ENCODE data around the gene PRDM16. TPM values are rescaled to one million over a fixed set of nuclear protein-coding genes. Genes with fewer than 3 reads are reported as not detected.

PRDM16 gene
- polyA plus RNA-seq, 2 of the 4 experiments (the other 2 are of a cell fraction) = 0.03 to 0.35 TPM

GRCh38 chr1:3304246-3304645 is 235.2 kb downstream of the PRDM16 start:
- FAIRE-seq = no peak
- Histone ChIP-seq H3K4me2 (no peak overlapping the region), H3K4me1 (peaks cover 12% of the 10 kb centered on the region), H3K9me3 (no peaks in the 10 kb centered on the region), H3K4me3 (no peak overlapping the region), H3K27ac (no peak overlapping the region)
- ChIA-PET POLR2A (no interaction called here), CTCF (no interaction called here)
- ATAC-seq = no peak
- 39% methylated on average over 11 of the region's 11 CpGs for WGBS (ENCODE audit: missing lambda C conversion rate)
- DNase-seq (ENCODE audit: low read depth in 1 of 2, low spot score in 1 of 2) = no peak
- no peak for TF ChIP-seq BHLHE40 (IDR thresholded peaks at IDR 0.05; ENCODE audit: low read depth, low read length)
- TF ChIP-seq SMC3 (IDR thresholded peaks at IDR 0.05) = no peak
- TF ChIP-seq TP53 (CRISPR knock-in tag; IDR thresholded peaks at IDR 0.05) = no peak
- TF ChIP-seq MAX (IDR thresholded peaks at IDR 0.05) = no peak
- TF ChIP-seq ATOH8 (CRISPR knock-in tag; IDR thresholded peaks at IDR 0.05; ENCODE audit: low read depth) = no peak
- TF ChIP-seq HES2 (IDR thresholded peaks at IDR 0.05) = no peak
- no peak for TF ChIP-seq CBX2 (IDR thresholded peaks at IDR 0.05; ENCODE audit: borderline replicate concordance, low read depth)
- no peak for TF ChIP-seq ZNF302 (CRISPR knock-in tag; IDR thresholded peaks at IDR 0.05)
- no peak for TF ChIP-seq CBX8 (IDR thresholded peaks at IDR 0.05)
- no peak for TF ChIP-seq RCOR1 (IDR thresholded peaks at IDR 0.05; ENCODE audit: low read depth, low read length)
- no peak for TF ChIP-seq BCL3 (IDR thresholded peaks at IDR 0.05)
- no peak for TF ChIP-seq POLR2A (IDR thresholded peaks at IDR 0.05; ENCODE audit: low read length)
- TF ChIP-seq SREBF2 (IDR thresholded peaks at IDR 0.05) = no peak
- no peak for TF ChIP-seq HEYL (CRISPR knock-in tag; IDR thresholded peaks at IDR 0.05)
- no peak for TF ChIP-seq KDM5A (IDR thresholded peaks at IDR 0.05)
- no peak for TF ChIP-seq ESRRA (IDR thresholded peaks at IDR 0.05; ENCODE audit: borderline replicate concordance, low read length)
- no peak for TF ChIP-seq RNF2 (IDR thresholded peaks at IDR 0.05; ENCODE audit: borderline replicate concordance, low read depth)
- TF ChIP-seq ZSCAN20 (CRISPR knock-in tag; IDR thresholded peaks at IDR 0.05) = no peak

- ChIA-PET CTCF (no interaction called here), POLR2A (no interaction called here)
- Histone ChIP-seq H3K4me3 (no peak overlapping the region), H3K4me1 (peaks cover 12% of the 10 kb centered on the region), H3K4me2 (no peak overlapping the region), H3K27ac (no peak overlapping the region), H3K9me3 (no peaks in the 10 kb centered on the region)
- DNase-seq (ENCODE audit: low read depth in 1 of 2, low spot score in 1 of 2) (no peak), ATAC-seq (no peak), FAIRE-seq (no peak)
- 74% methylated on average over 8 of the region's 11 CpGs for WGBS (ENCODE audit: missing lambda C conversion rate)
- TF ChIP-seq SMC3 (IDR thresholded peaks at IDR 0.05) = no peak
- TF ChIP-seq FOSL2 (IDR thresholded peaks at IDR 0.05) = no peak
- TF ChIP-seq FOSL2 (CRISPR knock-in tag; IDR thresholded peaks at IDR 0.05) = no peak
- no peak for TF ChIP-seq BHLHE40 (IDR thresholded peaks at IDR 0.05; ENCODE audit: low read depth, low read length)
- no peak for TF ChIP-seq POLR2A (IDR thresholded peaks at IDR 0.05; ENCODE audit: low read length)
- no peak for TF ChIP-seq MYC (IDR thresholded peaks at IDR 0.05; ENCODE audit: borderline replicate concordance, low read length)
Observed at GRCh38 chr1:3304692-3305091, 235.7 kb downstream of the PRDM16 start.

- Histone ChIP-seq H3K4me3 (no peak overlapping the region), H3K27ac (no peak overlapping the region), H3K4me1 (peaks cover 12% of the 10 kb centered on the region), H3K9me3 (no peaks in the 10 kb centered on the region), H3K4me2 (no peak overlapping the region)
- no peak for FAIRE-seq
- ATAC-seq = no peak
- WGBS (ENCODE audit: missing lambda C conversion rate) = 95% methylated on average over 8 of the region's 13 CpGs
- POLR2A ChIA-PET = no interaction called here
- CTCF ChIA-PET = no interaction called here
- DNase-seq (ENCODE audit: low read depth in 1 of 2, low spot score in 1 of 2) = no peak
- TF ChIP-seq FOSL2 (IDR thresholded peaks at IDR 0.05) (no peak), FOSL2 (CRISPR knock-in tag; IDR thresholded peaks at IDR 0.05) (no peak), REST (IDR thresholded peaks at IDR 0.05) (no peak), CBX2 (IDR thresholded peaks at IDR 0.05; ENCODE audit: borderline replicate concordance, low read depth) (no peak), CHD2 (IDR thresholded peaks at IDR 0.05; ENCODE audit: low read length, partially characterized antibody) (no peak), RARB (CRISPR knock-in tag; IDR thresholded peaks at IDR 0.05) (no peak), RAD21 (conservative IDR thresholded peaks at IDR 0.05 in 1 of 2, IDR thresholded peaks at IDR 0.05 in 1 of 2) (no peak), EHF (CRISPR knock-in tag; IDR thresholded peaks at IDR 0.05) (no peak), RCOR1 (IDR thresholded peaks at IDR 0.05; ENCODE audit: low read depth, low read length) (no peak), EP300 (IDR thresholded peaks at IDR 0.05) (no peak), POLR2AphosphoS2 (conservative IDR thresholded peaks at IDR 0.05; ENCODE audit: low read length) (no peak), USF2 (IDR thresholded peaks at IDR 0.05) (no peak), GATA3 (IDR thresholded peaks at IDR 0.05; ENCODE audit: borderline replicate concordance) (no peak), SMC3 (IDR thresholded peaks at IDR 0.05) (no peak)
Observed at GRCh38 chr1:3305156-3305555, 236.2 kb downstream of the PRDM16 start.

All from A549 (cell line).